Activated naive CD4-positive, alpha-beta T cell treated with anti-CD3 and anti-CD28 coated beads, Interleukin-2, amount 10 ng/mL, durations not matched to agents 7 days and 5 days (primary cell): ENCODE measurements around the gene ITGA1.
"Not testable (repeated sequence)": the region's sequence is repeated elsewhere in the genome, so short reads cannot be mapped to it uniquely, and the experiment has no call there.

Experiments
- CTCF ChIA-PET: fragments of 350-600 bp; sonication (Branson Sonifier 250); formaldehyde crosslinking; loops from one replicate; lab custom pipeline; 2021; ENCODE audit warnings: antibody characterized with exemption; lab: Charles Lee
- DNase-seq: peaks from one replicate; pipeline ENCODE4 v3.0.0-alpha.2; 2020
- H3K27ac Mint-ChIP-seq: one replicate; pipeline ENCODE4 v1.8.0; 2021; ENCODE audit warnings: mild to moderate bottlenecking, moderate library complexity, mixed read lengths
- H3K27me3 Mint-ChIP-seq: one replicate; pipeline ENCODE4 v1.8.0; 2021; ENCODE audit warnings: mild to moderate bottlenecking, mixed read lengths
- H3K36me3 Mint-ChIP-seq: one replicate; pipeline ENCODE4 v1.8.0; 2021; ENCODE audit warnings: mixed read lengths
- H3K4me1 Mint-ChIP-seq: one replicate; pipeline ENCODE4 v1.8.0; 2021; ENCODE audit warnings: mixed read lengths
- H3K4me3 Mint-ChIP-seq: one replicate; pipeline ENCODE4 v1.8.0; 2021; ENCODE audit warnings: mild to moderate bottlenecking, moderate library complexity, mixed read lengths
- H3K9me3 Mint-ChIP-seq: one replicate; pipeline ENCODE4 v1.8.0; 2021; ENCODE audit warnings: mixed read lengths

Gene ITGA1

GRCh38 chr5:52856564-52856963 lies 68.8 kb downstream of the ITGA1 start:
- CTCF ChIA-PET, result interaction anchor here (0.7 to 1.2 kb wide), 2 partner anchors 21 to 35 kb away, joined by 3 read pairs; no protein-coding TSS in a partner anchor
- Mint-ChIP-seq H3K4me3 (no peak overlapping the region), H3K27ac (no peak overlapping the region), H3K36me3 (no peaks in the 10 kb centered on the region), H3K27me3 (no peaks in the 10 kb centered on the region), H3K9me3 (no peaks in the 10 kb centered on the region), H3K4me1 (peaks cover 3% of the 10 kb centered on the region)
- no peak for DNase-seq

- CTCF ChIA-PET, result no interaction called here
- Mint-ChIP-seq H3K36me3 (no peaks in the 10 kb centered on the region), H3K9me3 (no peaks in the 10 kb centered on the region), H3K27me3 (no peaks in the 10 kb centered on the region), H3K4me3 (no peak overlapping the region), H3K27ac (no peak overlapping the region), H3K4me1 (no peaks in the 10 kb centered on the region)
- no peak for DNase-seq
Observed at GRCh38 chr5:52859628-52860027, 71.9 kb downstream of the ITGA1 start.

- no peak for DNase-seq
- Mint-ChIP-seq H3K4me1 (no peaks in the 10 kb centered on the region), H3K27ac (no peak overlapping the region), H3K4me3 (no peak overlapping the region), H3K36me3 (no peaks in the 10 kb centered on the region), H3K9me3 (no peaks in the 10 kb centered on the region), H3K27me3 (no peaks in the 10 kb centered on the region)
- CTCF ChIA-PET, result no interaction called here
Observed at GRCh38 chr5:52861368-52861767, 73.7 kb downstream of the ITGA1 start.

- no peaks in the 10 kb centered on the region for H3K4me1 Mint-ChIP-seq
- H3K27me3 Mint-ChIP-seq, result peaks cover 5% of the 10 kb centered on the region
- H3K9me3 Mint-ChIP-seq, result no peaks in the 10 kb centered on the region
- H3K4me3 Mint-ChIP-seq, result no peak overlapping the region
- CTCF ChIA-PET, result no interaction called here
- no peaks in the 10 kb centered on the region for H3K36me3 Mint-ChIP-seq
- H3K27ac Mint-ChIP-seq, result no peak overlapping the region
- no peak for DNase-seq
Observed at GRCh38 chr5:52863715-52864290, 76.1 kb downstream of the ITGA1 start.

- H3K27ac Mint-ChIP-seq, result no peak overlapping the region
- peaks cover 5% of the 10 kb centered on the region for H3K27me3 Mint-ChIP-seq
- H3K4me3 Mint-ChIP-seq, result no peak overlapping the region
- CTCF ChIA-PET, result no interaction called here
- no peaks in the 10 kb centered on the region for H3K36me3 Mint-ChIP-seq
- no peaks in the 10 kb centered on the region for H3K4me1 Mint-ChIP-seq
- H3K9me3 Mint-ChIP-seq, result no peaks in the 10 kb centered on the region
- no peak for DNase-seq
Observed at GRCh38 chr5:52864371-52864770, 76.7 kb downstream of the ITGA1 start.

GRCh38 chr5:52864884-52865283 lies 77.2 kb downstream of the ITGA1 start:
- DNase-seq, result no peak
- no peaks in the 10 kb centered on the region for H3K9me3 Mint-ChIP-seq
- H3K27ac Mint-ChIP-seq, result no peak overlapping the region
- CTCF ChIA-PET, result interaction anchor here (1.1 kb wide), 1 partner anchor 172 kb away, joined by 3 read pairs; no protein-coding TSS in a partner anchor
- H3K36me3 Mint-ChIP-seq, result no peaks in the 10 kb centered on the region
- no peak overlapping the region for H3K4me3 Mint-ChIP-seq
- no peaks in the 10 kb centered on the region for H3K4me1 Mint-ChIP-seq
- H3K27me3 Mint-ChIP-seq, result peaks cover 5% of the 10 kb centered on the region

- DNase-seq, H3K27me3 Mint-ChIP-seq, H3K4me1 Mint-ChIP-seq, H3K9me3 Mint-ChIP-seq, H3K36me3 Mint-ChIP-seq, H3K4me3 Mint-ChIP-seq, H3K27ac Mint-ChIP-seq: not testable (repeated sequence)
- CTCF ChIA-PET, result interaction anchor here (1.1 kb wide), 1 partner anchor 173 kb away, joined by 3 read pairs; no protein-coding TSS in a partner anchor
Observed at GRCh38 chr5:52865991-52866390, 78.3 kb downstream of the ITGA1 start.

- no peak for DNase-seq
- Mint-ChIP-seq H3K4me3 (no peak overlapping the region), H3K27me3 (peaks cover 10% of the 10 kb centered on the region), H3K36me3 (no peaks in the 10 kb centered on the region), H3K9me3 (no peaks in the 10 kb centered on the region), H3K27ac (no peak overlapping the region), H3K4me1 (no peaks in the 10 kb centered on the region)
- CTCF ChIA-PET, result interaction anchor here (1.3 kb wide), 1 partner anchor 9 kb away, joined by 3 read pairs; no protein-coding TSS in a partner anchor
Observed at GRCh38 chr5:52867809-52868208, 80.1 kb downstream of the ITGA1 start.

GRCh38 chr5:52868417-52868816 lies 80.7 kb downstream of the ITGA1 start:
- Mint-ChIP-seq H3K36me3 (no peaks in the 10 kb centered on the region), H3K27me3 (peaks cover 10% of the 10 kb centered on the region), H3K4me1 (no peaks in the 10 kb centered on the region), H3K9me3 (no peaks in the 10 kb centered on the region), H3K4me3 (no peak overlapping the region), H3K27ac (no peak overlapping the region)
- no peak for DNase-seq
- CTCF ChIA-PET, result interaction anchor here (1.3 kb wide), 1 partner anchor 9 kb away, joined by 3 read pairs; no protein-coding TSS in a partner anchor

GRCh38 chr5:52869391-52869790 lies 81.7 kb downstream of the ITGA1 start:
- CTCF ChIA-PET, result no interaction called here
- Mint-ChIP-seq H3K4me3 (no peak overlapping the region), H3K36me3 (no peaks in the 10 kb centered on the region), H3K27me3 (peaks cover 13% of the 10 kb centered on the region), H3K27ac (no peak overlapping the region), H3K9me3 (no peaks in the 10 kb centered on the region), H3K4me1 (no peaks in the 10 kb centered on the region)
- DNase-seq, result no peak

- CTCF ChIA-PET, result no interaction called here
Observed at GRCh38 chr5:52870448-52870847, 82.7 kb downstream of the ITGA1 start.

GRCh38 chr5:52875827-52876226 lies 88.1 kb downstream of the ITGA1 start:
- no peak overlapping the region for H3K27ac Mint-ChIP-seq
- DNase-seq, result no peak
- H3K4me1 Mint-ChIP-seq, result no peaks in the 10 kb centered on the region
- H3K36me3 Mint-ChIP-seq, result no peaks in the 10 kb centered on the region
- no peak overlapping the region for H3K4me3 Mint-ChIP-seq
- CTCF ChIA-PET, result interaction anchor here (1.1 kb wide), 1 partner anchor 40 kb away, joined by 4 read pairs; no protein-coding TSS in a partner anchor
- H3K9me3 Mint-ChIP-seq, result no peaks in the 10 kb centered on the region
- peaks cover 4% of the 10 kb centered on the region for H3K27me3 Mint-ChIP-seq

More at GRCh38 chr5:52870448-52870847, 82.7 kb downstream of the ITGA1 start:
- Mint-ChIP-seq H3K36me3 (no peaks in the 10 kb centered on the region), H3K27ac (no peak overlapping the region), H3K27me3 (peaks cover 13% of the 10 kb centered on the region), H3K9me3 (no peaks in the 10 kb centered on the region), H3K4me1 (no peaks in the 10 kb centered on the region), H3K4me3 (no peak overlapping the region)
- no peak for DNase-seq

- H3K27me3 Mint-ChIP-seq, result peaks cover 4% of the 10 kb centered on the region
Observed at GRCh38 chr5:52876456-52876855, 88.7 kb downstream of the ITGA1 start.

GRCh38 chr5:52878656-52879055 lies 90.9 kb downstream of the ITGA1 start:
- Mint-ChIP-seq H3K4me1 (no peaks in the 10 kb centered on the region), H3K4me3 (no peak overlapping the region), H3K36me3 (no peaks in the 10 kb centered on the region), H3K27me3 (peaks cover 4% of the 10 kb centered on the region), H3K9me3 (no peaks in the 10 kb centered on the region), H3K27ac (no peak overlapping the region)
- CTCF ChIA-PET, result no interaction called here
- no peak for DNase-seq

More at GRCh38 chr5:52876456-52876855, 88.7 kb downstream of the ITGA1 start:
- H3K4me3 Mint-ChIP-seq, result no peak overlapping the region
- no peak for DNase-seq
- CTCF ChIA-PET, result interaction anchor here (1.1 kb wide), 1 partner anchor 39 kb away, joined by 4 read pairs; no protein-coding TSS in a partner anchor
- no peaks in the 10 kb centered on the region for H3K36me3 Mint-ChIP-seq
- no peaks in the 10 kb centered on the region for H3K4me1 Mint-ChIP-seq
- no peak overlapping the region for H3K27ac Mint-ChIP-seq
- no peaks in the 10 kb centered on the region for H3K9me3 Mint-ChIP-seq

GRCh38 chr5:52880541-52880940 lies 92.8 kb downstream of the ITGA1 start:
- H3K4me1 Mint-ChIP-seq, result no peaks in the 10 kb centered on the region
- DNase-seq, result no peak
- H3K9me3 Mint-ChIP-seq, result no peaks in the 10 kb centered on the region
- no peak overlapping the region for H3K4me3 Mint-ChIP-seq
- CTCF ChIA-PET, result no interaction called here
- no peak overlapping the region for H3K27ac Mint-ChIP-seq
- no peaks in the 10 kb centered on the region for H3K36me3 Mint-ChIP-seq
- H3K27me3 Mint-ChIP-seq, result no peaks in the 10 kb centered on the region
